Upper lobe of left lung (tissue), 4 donors: ENCODE results near the gene ERC1.

Experiments
- CTCF ChIP-seq, 6 experiments: fragments of 450-650 bp in 4 of 6; fragments of 200-600 bp in 2 of 6; sonication (generic) in 2 of 6; IDR thresholded peaks; one replicate each; pipeline ENCODE4 v1.5.1; 2016 to 2019; ENCODE audit warnings: antibody characterized with exemption in 6 of 6
- POLR2A ChIP-seq, 4 donors: fragments of 450-650 bp; IDR thresholded peaks; one replicate each; pipeline ENCODE4 v1.5.1; 2016 to 2017; ENCODE audit warnings: antibody characterized with exemption in 4 of 4, mild to moderate bottlenecking in 2 of 4
- POLR2AphosphoS5 ChIP-seq, 2 donors: sonication (generic); formaldehyde crosslinking; IDR thresholded peaks; one replicate each; pipeline ENCODE4 v1.5.1; 2017; ENCODE audit warnings: antibody characterized with exemption in 2 of 2

GRCh38 chr12:1064317-1064716 lies 73.3 kb downstream of the ERC1 start:
- TF ChIP-seq CTCF (IDR thresholded peaks at IDR 0.05): no peak
- TF ChIP-seq POLR2AphosphoS5 (IDR thresholded peaks at IDR 0.05): no peak
- TF ChIP-seq POLR2A (IDR thresholded peaks at IDR 0.05): no peak
